Stimulated activated CD8-positive, alpha-beta memory T cell treated with anti-CD3 and anti-CD28 coated beads, Interleukin-7, amount 100 ng/mL, for 48 hours (primary cell): ENCODE results near the gene DUSP7.

Experiments used
- DNase-seq, 2 donors: peaks; one replicate each; pipeline ENCODE4 v3.0.0-alpha.2; 2020; ENCODE audit warnings: low read depth in 1 of 2; ENCODE audit errors: extremely low read depth in 1 of 2

DUSP7 gene

DNA sequence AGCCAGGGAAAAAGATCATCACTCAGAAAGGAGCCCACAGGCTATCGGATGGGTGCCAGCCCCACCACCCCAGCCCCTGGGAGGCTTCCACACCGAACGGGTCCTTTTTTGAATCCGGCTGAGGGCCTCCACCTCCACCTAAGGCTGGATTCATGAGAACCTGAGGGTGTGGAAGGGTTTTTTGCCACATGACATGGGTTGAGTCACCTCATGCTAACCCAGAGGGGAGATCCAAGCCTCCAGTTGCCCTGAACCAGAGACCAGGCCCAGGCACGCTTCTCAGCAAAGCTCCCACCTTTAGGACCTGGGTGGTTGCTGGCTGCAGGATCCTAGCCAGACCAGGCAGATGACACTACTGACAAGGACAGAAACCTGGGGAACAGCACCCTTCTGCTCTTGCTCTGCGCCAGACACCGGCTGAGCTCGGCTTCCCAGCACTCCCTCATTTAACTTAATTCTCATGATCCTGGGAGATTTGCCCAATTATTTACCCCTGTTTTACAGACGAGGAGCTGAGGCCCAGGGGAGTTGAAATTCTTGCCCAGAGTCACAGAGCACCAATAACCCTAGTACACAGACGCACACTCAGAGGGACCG lies 25.6 kb downstream of the DUSP7 start:
- no peak for DNase-seq

GRCh38 chr3:52029535-52029934 lies 26.8 kb downstream of the DUSP7 start:
- no peak for DNase-seq

DNA sequence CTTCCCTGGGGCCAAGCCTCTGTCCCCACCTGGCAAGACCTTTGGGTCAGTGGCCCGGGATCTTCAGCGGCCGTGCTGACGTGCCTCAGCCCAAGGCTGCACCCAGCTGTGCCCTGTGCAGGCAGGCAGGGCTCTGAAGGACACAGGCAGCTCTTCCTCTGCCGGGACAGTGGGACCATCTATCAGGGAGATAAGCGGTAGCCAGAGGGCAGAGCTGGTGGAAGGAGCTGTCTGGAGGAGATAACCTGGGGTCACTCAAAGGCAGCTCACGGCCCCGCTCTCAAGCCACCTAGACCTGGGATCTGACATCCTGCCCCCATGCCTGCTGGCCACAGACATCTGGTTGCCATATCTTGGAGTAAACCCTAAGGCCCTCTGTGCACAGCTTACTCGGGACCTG lies 27.3 kb downstream of the DUSP7 start:
- no peak for DNase-seq

DNA sequence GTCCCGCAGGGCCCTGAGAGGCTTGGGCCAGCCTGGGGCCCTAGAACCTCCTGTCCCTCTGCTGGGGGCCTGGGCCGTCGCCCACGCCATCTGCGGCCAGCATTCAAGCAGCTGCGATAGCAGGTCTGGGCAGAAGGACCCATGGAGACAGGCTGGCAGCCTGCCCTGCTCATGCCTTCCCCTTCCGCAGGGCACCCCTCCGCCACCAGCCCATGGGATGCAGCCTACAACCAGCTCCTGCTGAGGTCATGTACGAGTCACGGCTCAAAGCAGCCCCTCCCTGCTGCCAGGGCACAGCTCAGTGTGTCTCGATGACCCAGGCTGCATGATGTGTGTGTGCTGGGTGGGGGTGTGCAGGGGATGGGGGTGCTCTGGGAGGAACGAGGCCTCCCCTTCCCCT lies 27.8 kb downstream of the DUSP7 start:
- DNase-seq, result no peak

DNA sequence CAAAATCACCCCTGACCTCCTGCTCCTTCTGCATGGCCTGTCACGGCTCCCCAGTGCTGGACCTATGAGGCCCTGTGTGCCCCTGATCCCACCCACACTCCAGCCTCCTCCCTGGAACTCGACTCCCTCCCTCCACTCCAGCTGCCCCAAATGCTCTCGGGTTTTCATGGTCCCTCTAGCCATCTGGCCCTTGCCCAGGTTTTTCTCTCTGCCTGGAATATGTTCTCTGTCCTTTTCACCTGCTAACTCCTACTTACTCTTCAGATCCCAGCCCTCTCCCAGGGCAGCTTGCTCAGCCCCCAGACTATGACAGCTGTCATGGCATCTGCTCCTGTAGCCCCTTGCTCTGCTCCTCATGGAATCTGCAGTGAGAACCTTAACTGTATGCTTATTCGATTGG lies 30.3 kb downstream of the DUSP7 start:
- no peak for DNase-seq

GRCh38 chr3:52025453-52025852 lies 30.9 kb downstream of the DUSP7 start:
- no peak for DNase-seq

DNA sequence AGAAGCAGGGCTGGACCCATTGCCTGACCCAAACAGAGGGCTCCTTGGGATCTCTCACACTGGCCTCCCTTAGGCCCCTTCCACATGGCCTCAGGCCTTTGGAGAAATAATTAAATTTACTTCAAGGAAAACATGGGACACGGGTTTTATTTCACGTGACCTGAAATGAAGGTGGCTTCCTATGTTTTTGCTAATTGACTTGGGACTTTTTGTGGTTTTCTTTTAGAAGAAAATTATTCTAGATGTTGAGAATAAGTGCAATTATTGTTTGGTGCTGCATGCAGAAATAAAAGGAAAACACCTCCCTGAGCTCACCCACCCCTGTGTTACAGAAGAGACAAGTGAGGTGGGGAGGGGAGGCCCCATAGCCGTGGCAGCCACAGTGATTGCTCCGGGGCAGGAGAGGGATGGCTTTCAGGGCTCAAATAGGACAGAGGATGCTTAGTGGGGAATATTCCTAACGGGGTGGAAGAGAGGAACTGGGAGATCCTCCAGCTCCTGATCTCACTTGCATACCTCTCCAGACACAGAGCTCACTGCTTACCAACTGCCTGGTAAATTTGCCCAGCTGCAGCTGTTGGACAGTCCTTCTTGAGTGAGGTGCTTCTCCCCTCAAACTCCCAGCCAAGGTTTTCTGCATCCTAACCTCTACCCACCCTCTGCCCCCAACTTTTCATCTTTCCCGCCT lies 31.5 kb downstream of the DUSP7 start:
- no peak for DNase-seq

GRCh38 chr3:52023860-52024764 lies 32.3 kb downstream of the DUSP7 start:
- DNase-seq, result no peak

DNA sequence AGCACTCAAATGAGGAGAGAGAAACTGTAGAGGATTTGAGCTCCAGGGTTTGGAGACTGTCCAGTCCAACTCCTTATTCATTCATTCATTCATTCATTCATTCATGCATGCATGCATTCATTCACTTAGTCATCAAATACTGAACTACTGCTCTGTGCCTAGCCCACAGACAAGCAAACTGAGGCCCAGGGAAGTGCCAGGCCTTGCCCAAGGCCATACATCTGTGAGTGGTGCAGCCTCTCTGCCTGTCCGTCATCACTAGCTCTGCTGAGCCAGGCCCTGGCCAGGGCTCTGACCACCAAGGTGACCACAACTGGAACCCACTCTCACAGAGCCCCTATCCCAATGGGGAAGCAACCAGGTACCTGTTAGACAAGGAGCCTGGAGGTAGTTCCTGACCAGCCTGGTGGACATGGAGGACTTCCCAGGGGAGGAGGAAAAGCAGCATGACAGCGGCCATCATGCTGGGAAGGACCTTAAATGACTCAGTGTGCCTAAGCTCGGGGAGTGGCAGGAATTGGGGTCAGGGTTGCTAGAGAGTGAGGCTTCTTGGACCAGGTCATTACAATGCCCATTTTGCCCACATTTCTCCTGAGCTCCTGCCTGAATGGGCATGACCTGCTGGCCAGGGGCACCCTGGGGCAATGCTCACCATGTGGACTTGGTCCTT lies 33.1 kb downstream of the DUSP7 start:
- DNase-seq, result no peak

GRCh38 chr3:52022323-52023100 lies 33.9 kb downstream of the DUSP7 start:
- no peak for DNase-seq

DNA sequence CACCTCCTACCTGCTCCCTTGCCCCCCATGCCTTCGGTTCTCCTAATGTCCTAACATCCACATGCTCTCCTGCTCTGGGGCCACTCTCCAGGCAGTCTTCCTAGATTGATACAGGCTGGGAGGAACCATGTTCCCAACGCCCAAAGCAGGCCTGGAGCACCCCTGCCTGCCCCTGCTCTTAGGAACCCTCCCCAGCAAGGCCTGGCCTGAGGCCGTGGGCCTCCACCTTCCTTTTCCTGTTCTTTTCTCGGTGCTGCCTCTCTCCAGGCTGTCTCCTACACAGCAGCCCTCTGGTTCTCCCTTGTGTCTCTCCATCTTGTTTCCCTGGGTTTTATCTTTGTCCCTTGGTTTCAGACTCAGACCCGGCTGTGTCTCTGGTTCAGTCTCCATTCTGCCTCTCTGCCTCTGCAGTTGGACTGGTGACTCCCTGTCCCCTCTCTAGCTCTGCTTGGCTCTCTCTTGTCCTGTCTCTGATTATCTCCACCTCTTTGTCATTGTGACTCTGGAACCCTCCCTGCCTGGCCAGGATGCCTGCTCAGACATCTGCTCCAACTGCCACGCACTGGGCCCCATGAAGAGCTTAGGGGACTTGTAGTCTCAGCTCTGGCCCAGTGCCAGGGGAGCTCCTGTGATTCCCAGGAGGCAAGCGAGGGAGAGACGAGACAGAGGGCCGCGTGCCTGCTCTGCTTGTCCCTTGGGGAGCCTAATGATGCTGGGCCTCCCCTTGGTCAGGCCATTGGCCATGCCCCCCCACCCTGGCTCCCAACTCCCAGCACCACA lies 34.7 kb downstream of the DUSP7 start:
- no peak for DNase-seq

DNA sequence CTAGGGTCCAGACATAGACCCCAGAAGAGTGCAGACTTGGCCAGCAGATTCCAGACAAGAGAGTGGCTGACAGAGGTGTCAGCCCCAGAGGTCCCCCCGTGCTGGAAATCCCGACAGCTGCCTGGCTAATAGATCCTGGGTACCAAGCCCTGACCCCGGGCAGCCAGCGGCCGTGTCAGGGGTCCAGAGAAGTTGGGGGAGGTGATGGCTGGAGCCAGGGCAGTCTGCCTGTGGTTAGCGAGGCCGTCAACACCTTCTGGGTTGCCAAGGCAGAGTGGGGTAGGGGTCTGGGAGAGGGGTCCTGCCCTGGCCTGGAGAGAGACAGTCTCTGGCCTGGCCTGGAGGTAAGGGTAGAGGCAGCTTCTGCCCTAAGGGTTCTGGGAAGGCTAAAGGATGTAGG lies 35.6 kb downstream of the DUSP7 start:
- DNase-seq, result no peak

- DNase-seq, result no peak
Measured at GRCh38 chr3:52019352-52020080, 36.9 kb downstream of the DUSP7 start.

- DNase-seq, result no peak
Measured at GRCh38 chr3:52018319-52019000, 37.9 kb downstream of the DUSP7 start.

GRCh38 chr3:52017586-52017985 lies 38.8 kb downstream of the DUSP7 start:
- DNase-seq, result no peak

DNA sequence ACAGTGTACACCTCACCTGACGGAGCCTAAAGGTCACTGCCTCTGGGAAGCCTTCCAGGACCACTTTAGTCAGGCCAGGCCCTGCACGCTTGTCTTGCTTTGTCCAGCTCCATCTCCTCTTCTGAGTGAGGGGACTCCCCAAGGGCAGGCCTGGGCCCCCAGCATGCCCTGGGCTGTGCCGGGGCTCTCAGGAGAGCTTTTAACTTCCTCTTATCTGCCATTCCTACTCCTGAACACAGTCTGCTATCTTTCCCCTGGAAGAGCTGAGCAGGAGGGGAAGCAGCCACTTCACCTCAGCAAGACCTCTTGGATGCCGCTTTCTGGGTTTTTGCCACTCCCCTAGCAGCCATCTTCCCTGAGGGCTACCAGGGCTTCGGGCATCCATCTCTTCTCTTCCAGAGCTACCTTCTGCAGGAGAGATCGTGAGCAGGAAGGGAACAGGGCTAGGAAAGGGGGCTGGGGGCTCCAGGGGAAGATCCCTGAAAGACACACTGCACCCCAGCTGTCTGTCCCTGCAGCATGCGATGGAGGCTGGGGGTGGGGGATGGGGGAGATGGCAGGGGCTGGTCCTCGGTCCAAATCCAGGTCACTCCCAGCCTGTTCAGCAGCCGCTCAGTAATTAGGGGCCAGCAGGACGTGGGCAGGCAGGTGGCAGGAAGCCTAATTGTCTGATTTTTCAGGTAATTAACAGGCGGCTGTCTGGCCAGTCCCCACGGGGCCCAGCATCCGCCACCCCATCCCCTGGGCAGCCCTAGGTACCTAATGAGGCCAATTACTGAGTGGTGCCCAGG lies 40.7 kb downstream of the DUSP7 start:
- DNase-seq, result no peak

- no peak for DNase-seq
Measured at GRCh38 chr3:52014613-52015012, 41.8 kb downstream of the DUSP7 start.
